Large intestine (tissue), 3 donors: ENCODE measurements around the gene ASL. TPM values are rescaled to one million over a fixed set of nuclear protein-coding genes. Genes with fewer than 3 reads are reported as not detected.

ENCODE experiments used
- DNase-seq, 2 donors: peaks; one replicate each; pipeline versions ENCODE4 v3.0.0 to v3.0.0-alpha.2; 2013
- H3K27ac ChIP-seq: one replicate; pipeline ENCODE4 v1.5.1; 2013; ENCODE audit warnings: low read length
- H3K27me3 ChIP-seq: 2 replicates; pipeline ENCODE4 v1.6.1; 2013; ENCODE audit warnings: low read length; ENCODE audit not compliant: control insufficient read depth, insufficient read depth
- H3K36me3 ChIP-seq: 2 replicates; pipeline ENCODE4 v1.6.1; 2013; ENCODE audit warnings: low read length; ENCODE audit not compliant: control insufficient read depth, insufficient read depth
- H3K4me1 ChIP-seq: one replicate; pipeline ENCODE4 v1.6.1; 2013; ENCODE audit warnings: low read length; ENCODE audit not compliant: control insufficient read depth, insufficient read depth
- H3K4me3 ChIP-seq: one replicate; pipeline ENCODE4 v1.5.1; 2013; ENCODE audit warnings: low read length
- H3K9me3 ChIP-seq: one replicate; pipeline ENCODE4 v1.6.1; 2013; ENCODE audit warnings: mild to moderate bottlenecking, low read depth, low read length, moderate library complexity; ENCODE audit not compliant: control insufficient read depth
- WGBS: methylation state at CpG from one replicate; pipeline ENCODE4 v1.1.5; 2013; ENCODE audit warnings: low lambda C conversion rate; ENCODE audit not compliant: insufficient coverage; 5-methylcytosine and 5-hydroxymethylcytosine counted together
- polyA plus RNA-seq: library from polyadenylated mRNA; unstranded; fragments of 120-200 nt; gene quantifications from one replicate; pipeline ENCODE4 v1.2.1, GENCODE V29; 2013

The ASL gene
- polyA plus RNA-seq, 1 donor = 103 TPM

- Histone ChIP-seq H3K9me3 (no peaks in the 10 kb centered on the region), H3K4me1 (peaks cover 8% of the 10 kb centered on the region), H3K36me3 (peaks cover 58% of the 10 kb centered on the region), H3K27me3 (no peaks in the 10 kb centered on the region), H3K27ac (no peak overlapping the region), H3K4me3 (no peak overlapping the region)
- DNase-seq = no peak
- WGBS = no CpG with 5 or more reads among the region's 3 CpGs
Measured at GRCh38 chr7:66142334-66142733, 66.7 kb downstream of the ASL start.

GRCh38 chr7:66142996-66143395 is 67.4 kb downstream of the ASL start:
- no CpG with 5 or more reads among the region's 5 CpGs for WGBS
- no peak overlapping the region for H3K27ac ChIP-seq
- H3K9me3 ChIP-seq = no peaks in the 10 kb centered on the region
- H3K36me3 ChIP-seq = peaks cover 63% of the 10 kb centered on the region
- H3K4me3 ChIP-seq = no peak overlapping the region
- DNase-seq = no peak
- peaks cover 6% of the 10 kb centered on the region for H3K4me1 ChIP-seq
- H3K27me3 ChIP-seq = no peaks in the 10 kb centered on the region

Other genes with a start within 250 kb of the ASL start
- gene VKORC1L1, start 202.7 kb upstream of the ASL start, polyA plus RNA-seq = 29.3 TPM
- gene GUSB, start 93.6 kb upstream of the ASL start, polyA plus RNA-seq = 116 TPM
- gene CRCP, start 39.0 kb downstream of the ASL start, polyA plus RNA-seq = 32.0 TPM
- gene TPST1, start 129.5 kb downstream of the ASL start, polyA plus RNA-seq = 10.8 TPM